HCT116 (cell line): Measurements from ENCODE around the gene SULT1B1. TPM values are rescaled to one million over a fixed set of nuclear protein-coding genes. Genes with fewer than 3 reads are reported as not detected.

Source experiments
- ATAC-seq: fragments of 200-7000 bp; cut with Tn5 transposase; 2 replicates; pipeline ENCODE4 v1.9.1; 2020; ENCODE audit warnings: mild to moderate bottlenecking, moderate library complexity
- Bru-seq: library from RNA; stranded (reverse); fragments of 400-500 nt; gene quantifications from one replicate; lab custom pipeline; 2021; lab: Mats Ljungman, UMichigan
- BruChase-seq, 2 experiments: library from RNA; stranded (reverse); fragments of 400-500 nt; gene quantifications; one replicate each; lab custom pipeline; 2021; lab: Mats Ljungman, UMichigan
- BruUV-seq: library from RNA; stranded (reverse); fragments of 400-500 nt; replicated peaks from 2 replicates; lab custom pipeline; 2021; lab: Mats Ljungman, UMichigan
- CTCF ChIA-PET: fragments of 300-600 bp; sonication (Branson Sonifier 250); formaldehyde crosslinking; loops from one replicate; lab custom pipeline; 2021; ENCODE audit warnings: antibody characterized with exemption; lab: Charles Lee
- POLR2A ChIA-PET: fragments of 300-600, 350-600 bp; sonication (Branson Sonifier 250); formaldehyde crosslinking; loops from one replicate; lab custom pipeline; 2021; ENCODE audit warnings: antibody characterized with exemption; lab: Charles Lee
- RAD21 ChIA-PET, 2 experiments: fragments of 300-600 bp; sonication (Branson Sonifier 250); formaldehyde crosslinking; loops; one replicate each; lab custom pipeline; 2023; ENCODE audit warnings: low total read pairs in 2 of 2; ENCODE audit not compliant: uncharacterized antibody in 2 of 2, unreplicated experiment in 2 of 2, low non-redundant PET in 1 of 2; lab: Charles Lee
- DNase-seq: peaks from one replicate; pipeline ENCODE4 v3.0.0-alpha.2; 2010; ENCODE audit warnings: low read depth, low spot score
- H2AFZ ChIP-seq: fragments of 200-600 bp; shearing (Covaris generic), sonication (generic); 2 replicates; pipeline ENCODE4 v1.6.1; 2017; ENCODE audit warnings: low read depth, mixed run types, mixed read lengths, antibody characterized with exemption, low read length; ENCODE audit not compliant: poor library complexity, severe bottlenecking
- H3K27ac ChIP-seq: 2 replicates; pipeline ENCODE4 v1.5.1; 2012; ENCODE audit warnings: low read depth, low read length
- H3K27me3 ChIP-seq: fragments of 200-600 bp; sonication (generic); 2 replicates; pipeline ENCODE4 v1.6.1; 2016; ENCODE audit warnings: mixed run types, low read length, mixed read lengths; ENCODE audit not compliant: insufficient read depth
- H3K36me3 ChIP-seq, 2 experiments: fragments of 200-500 bp in 1 of 2; fragments of 200-600 bp in 1 of 2; sonication (Bioruptor generic) in 1 of 2; sonication (generic) in 1 of 2; 2 replicates each; pipeline versions ENCODE4 v1.5.1 to v1.6.1; 2014 to 2016; ENCODE audit warnings: low read length in 2 of 2, inconsistent platforms in 1 of 2, mixed read lengths in 1 of 2, mixed run types in 1 of 2; ENCODE audit not compliant: insufficient read depth in 2 of 2, control insufficient read depth in 1 of 2
- H3K4me1 ChIP-seq, 2 experiments: fragments of 200-600 bp in 1 of 2; sonication (generic) in 1 of 2; 2 replicates each; pipeline versions ENCODE4 v1.5.1 to v1.6.1; 2012 to 2017; ENCODE audit warnings: low read length in 2 of 2, inconsistent platforms in 1 of 2, mild to moderate bottlenecking in 1 of 2, mixed read lengths in 1 of 2, mixed run types in 1 of 2, moderate library complexity in 1 of 2; ENCODE audit not compliant: insufficient read depth in 2 of 2, control insufficient read depth in 1 of 2
- H3K4me2 ChIP-seq: fragments of 200-600 bp; sonication (generic); 2 replicates; pipeline ENCODE4 v1.6.1; 2017; ENCODE audit warnings: mixed run types, low read length, mixed read lengths
- H3K4me3 ChIP-seq, 2 experiments: fragments of 200-600 bp in 1 of 2; sonication (generic) in 1 of 2; replicated peaks in 1 of 2; 2 replicates each; pipeline ENCODE4 v1.5.1; 2011 to 2016; ENCODE audit warnings: low read length in 2 of 2, control low read depth in 1 of 2, low read depth in 1 of 2, mild to moderate bottlenecking in 1 of 2, mixed read lengths in 1 of 2, mixed run types in 1 of 2
- H3K79me2 ChIP-seq: fragments of 200-600 bp; sonication (generic); 2 replicates; pipeline ENCODE4 v1.6.1; 2017; ENCODE audit warnings: mild to moderate bottlenecking, mixed run types, low read length, moderate library complexity, mixed read lengths; ENCODE audit not compliant: insufficient read depth
- H3K9ac ChIP-seq: fragments of 200-600 bp; sonication (generic); 2 replicates; pipeline ENCODE4 v1.6.1; 2016; ENCODE audit warnings: low read length, mixed read lengths
- H3K9me2 ChIP-seq: fragments of 200-600 bp; sonication (generic), shearing (Covaris generic); 2 replicates; pipeline ENCODE4 v1.6.1; 2017; ENCODE audit warnings: mixed run types, mild to moderate bottlenecking, moderate library complexity; ENCODE audit not compliant: insufficient read depth
- H3K9me3 ChIP-seq, 2 experiments: fragments of 200-500 bp in 1 of 2; fragments of 200-600 bp in 1 of 2; sonication (Bioruptor generic) in 1 of 2; sonication (generic) in 1 of 2; 2 replicates each; pipeline ENCODE4 v1.6.1; 2014 to 2017; ENCODE audit warnings: low read length in 2 of 2, mixed read lengths in 2 of 2, inconsistent platforms in 1 of 2, low read depth in 1 of 2, mild to moderate bottlenecking in 1 of 2, mixed run types in 1 of 2, moderate library complexity in 1 of 2; ENCODE audit not compliant: control insufficient read depth in 1 of 2, insufficient read depth in 1 of 2
- H4K20me1 ChIP-seq: fragments of 200-600 bp; sonication (generic), shearing (Covaris generic); 2 replicates; pipeline ENCODE4 v1.6.1; 2017; ENCODE audit warnings: mixed run types, mild to moderate bottlenecking, moderate library complexity; ENCODE audit not compliant: insufficient read depth
- CBX3 ChIP-seq: IDR thresholded peaks from 2 replicates; pipeline ENCODE4 v1.6.1; 2012; ENCODE audit warnings: low read depth
- CEBPB ChIP-seq: IDR thresholded peaks from 2 replicates; pipeline ENCODE4 v1.6.1; 2012; ENCODE audit warnings: low read depth
- CTCF ChIP-seq, 3 experiments: fragments of 200-600 bp in 1 of 3; sonication (generic) in 1 of 3; IDR thresholded peaks in 2 of 3; conservative IDR thresholded peaks in 1 of 3; 2 replicates each; pipeline ENCODE4 v1.5.1; 2012 to 2017; ENCODE audit warnings: low read depth in 2 of 3, low read length in 2 of 3, antibody characterized with exemption in 1 of 3, borderline replicate concordance in 1 of 3, control low read depth in 1 of 3, mild to moderate bottlenecking in 1 of 3, mixed read lengths in 1 of 3, mixed run types in 1 of 3, moderate library complexity in 1 of 3; ENCODE audit not compliant: insufficient read depth in 1 of 3
- EGR1 ChIP-seq: IDR thresholded peaks from 2 replicates; pipeline ENCODE4 v1.6.1; 2012; ENCODE audit warnings: low read depth
- ELF1 ChIP-seq: IDR thresholded peaks from 2 replicates; pipeline ENCODE4 v1.6.1; 2012; ENCODE audit warnings: low read depth, borderline replicate concordance
- FOSL1 ChIP-seq: IDR thresholded peaks from 2 replicates; pipeline ENCODE4 v1.6.1; 2012; ENCODE audit warnings: low read depth
- RAD21 ChIP-seq: IDR thresholded peaks from 2 replicates; pipeline ENCODE4 v1.6.1; 2012; ENCODE audit warnings: low read depth, mild to moderate bottlenecking
- SIN3A ChIP-seq: IDR thresholded peaks from 2 replicates; pipeline ENCODE4 v1.6.1; 2012; ENCODE audit warnings: low read depth
- YY1 ChIP-seq: IDR thresholded peaks from 2 replicates; pipeline ENCODE4 v1.6.1; 2011; ENCODE audit warnings: low read length, low read depth, moderate library complexity, mild to moderate bottlenecking; ENCODE audit not compliant: insufficient replicate concordance; ENCODE audit errors: extremely low read depth
- ZFX ChIP-seq: fragments of 450-650 bp; IDR thresholded peaks from 2 replicates; pipeline ENCODE4 v1.6.1; 2017
- ZNF274 ChIP-seq: fragments of 200-500 bp; sonication (Bioruptor generic); IDR thresholded peaks from 2 replicates; pipeline ENCODE4 v1.6.1; 2014; ENCODE audit warnings: mild to moderate bottlenecking, low read depth, low read length, inconsistent platforms
- intact Hi-C: fragments of 100-400 bp; cut with micrococcal nuclease; formaldehyde crosslinking; loops from 2 replicates; pipeline ENCODE4 v1.10.0; 2022
- long read RNA-seq: library from polyadenylated mRNA; unstranded; transcript quantifications from one replicate; pipeline ENCODE4 v2.0.0, GENCODE V29; 2021; ENCODE audit not compliant: unreplicated experiment
- polyA plus RNA-seq: library from polyadenylated mRNA; unstranded; fragments of >200 nt; gene quantifications from 2 replicates; pipeline ENCODE4 v1.2.1, GENCODE V29; 2012; ENCODE audit warnings: missing spikeins
- total RNA-seq: library from RNA; stranded (reverse); gene quantifications from one replicate; pipeline ENCODE4 v1.2.1, GENCODE V29; 2021; ENCODE audit not compliant: unreplicated experiment
- TF ChIP-seq, protein P1 (sequence below): IDR thresholded peaks from 2 replicates; pipeline ENCODE4 v1.6.1; 2011; ENCODE audit warnings: mild to moderate bottlenecking, low read length, moderate library complexity; ENCODE audit not compliant: insufficient replicate concordance; ENCODE audit errors: extremely low read depth
- TF ChIP-seq, protein P2 (sequence below): IDR thresholded peaks from 2 replicates; pipeline ENCODE4 v1.6.1; 2012

The SULT1B1 gene
- 0.10 TPM for total RNA-seq
- polyA plus RNA-seq: 0.01 TPM in 1 of 2 replicates, not detected in the other
- not detected for Bru-seq, nascent RNA
- not detected for BruChase-seq, experiment 1, labeled RNA remaining after a 6-hour chase
- BruChase-seq, experiment 2, labeled RNA remaining after a 2-hour chase: not detected
- long read RNA-seq: 0 reads

- H3K4me3 ChIP-seq: no peak within 1 kb of the TSS
- no peak for DNase-seq
- intact Hi-C loops: no loop called here
- H3K27me3 ChIP-seq: no peaks in the 10 kb centered on the region
- H2AFZ ChIP-seq: no peak within 1 kb of the TSS
- no peaks in the 10 kb centered on the region for H3K4me1 ChIP-seq
- H3K9me3 ChIP-seq: no peaks in the 10 kb centered on the region
- H3K27ac ChIP-seq: no peak within 1 kb of the TSS
- H3K9me2 ChIP-seq: no peaks in the 10 kb centered on the region
- ATAC-seq: no peak
- H3K4me2 ChIP-seq: no peak within 1 kb of the TSS
- TF ChIP-seq, protein P1, sequence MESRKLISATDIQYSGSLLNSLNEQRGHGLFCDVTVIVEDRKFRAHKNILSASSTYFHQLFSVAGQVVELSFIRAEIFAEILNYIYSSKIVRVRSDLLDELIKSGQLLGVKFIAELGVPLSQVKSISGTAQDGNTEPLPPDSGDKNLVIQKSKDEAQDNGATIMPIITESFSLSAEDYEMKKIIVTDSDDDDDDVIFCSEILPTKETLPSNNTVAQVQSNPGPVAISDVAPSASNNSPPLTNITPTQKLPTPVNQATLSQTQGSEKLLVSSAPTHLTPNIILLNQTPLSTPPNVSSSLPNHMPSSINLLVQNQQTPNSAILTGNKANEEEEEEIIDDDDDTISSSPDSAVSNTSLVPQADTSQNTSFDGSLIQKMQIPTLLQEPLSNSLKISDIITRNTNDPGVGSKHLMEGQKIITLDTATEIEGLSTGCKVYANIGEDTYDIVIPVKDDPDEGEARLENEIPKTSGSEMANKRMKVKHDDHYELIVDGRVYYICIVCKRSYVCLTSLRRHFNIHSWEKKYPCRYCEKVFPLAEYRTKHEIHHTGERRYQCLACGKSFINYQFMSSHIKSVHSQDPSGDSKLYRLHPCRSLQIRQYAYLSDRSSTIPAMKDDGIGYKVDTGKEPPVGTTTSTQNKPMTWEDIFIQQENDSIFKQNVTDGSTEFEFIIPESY: no peak
- TF ChIP-seq ELF1 (no peak), FOSL1 (no peak), EGR1 (no peak), YY1 (no peak), ZFX (no peak), CBX3 (no peak), CEBPB (no peak), ZNF274 (no peak), CTCF (IDR thresholded peaks at IDR 0.05 in 2 of 3, conservative IDR thresholded peaks at IDR 0.05 in 1 of 3; ENCODE audit: borderline replicate concordance in 1 of 3, insufficient read depth in 1 of 3, low read depth in 2 of 3, low read length in 2 of 3) (no peak), SIN3A (no peak), RAD21 (no peak)
- TF ChIP-seq, protein P2, sequence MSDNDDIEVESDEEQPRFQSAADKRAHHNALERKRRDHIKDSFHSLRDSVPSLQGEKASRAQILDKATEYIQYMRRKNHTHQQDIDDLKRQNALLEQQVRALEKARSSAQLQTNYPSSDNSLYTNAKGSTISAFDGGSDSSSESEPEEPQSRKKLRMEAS: no peak
- TF ChIP-seq, all 23 proteins: peak for 0
- H3K9ac ChIP-seq: no peak within 1 kb of the TSS
- H3K36me3 ChIP-seq: no peaks in the 10 kb centered on the region
- H3K79me2 ChIP-seq: no peaks in the 10 kb centered on the region
- ChIA-PET CTCF (no interaction called here), POLR2A (no interaction called here), RAD21 (no interaction called here)
- H4K20me1 ChIP-seq: no peaks in the 10 kb centered on the region
- no TSS peak for BruUV-seq
Observed at GRCh38 chr4:69760455-69760854, at the start of gene SULT1B1. Gene SULT1B1, minus strand, starts transcription at chr4:69760620. Its CDS starts 5,403 bp downstream, at chr4:69755217.
